COLO668 (cell line): Measurements from ENCODE around the gene FOXP4.
A peak's percentile ranks its signal among the peaks of the same experiment; 100 is the strongest.

Source experiments
- DNase-seq: peaks from one replicate; lab custom pipeline; 2025; ENCODE audit not compliant: unreplicated experiment; lab: John Stamatoyannopoulos, UW

The FOXP4 gene

DNA sequence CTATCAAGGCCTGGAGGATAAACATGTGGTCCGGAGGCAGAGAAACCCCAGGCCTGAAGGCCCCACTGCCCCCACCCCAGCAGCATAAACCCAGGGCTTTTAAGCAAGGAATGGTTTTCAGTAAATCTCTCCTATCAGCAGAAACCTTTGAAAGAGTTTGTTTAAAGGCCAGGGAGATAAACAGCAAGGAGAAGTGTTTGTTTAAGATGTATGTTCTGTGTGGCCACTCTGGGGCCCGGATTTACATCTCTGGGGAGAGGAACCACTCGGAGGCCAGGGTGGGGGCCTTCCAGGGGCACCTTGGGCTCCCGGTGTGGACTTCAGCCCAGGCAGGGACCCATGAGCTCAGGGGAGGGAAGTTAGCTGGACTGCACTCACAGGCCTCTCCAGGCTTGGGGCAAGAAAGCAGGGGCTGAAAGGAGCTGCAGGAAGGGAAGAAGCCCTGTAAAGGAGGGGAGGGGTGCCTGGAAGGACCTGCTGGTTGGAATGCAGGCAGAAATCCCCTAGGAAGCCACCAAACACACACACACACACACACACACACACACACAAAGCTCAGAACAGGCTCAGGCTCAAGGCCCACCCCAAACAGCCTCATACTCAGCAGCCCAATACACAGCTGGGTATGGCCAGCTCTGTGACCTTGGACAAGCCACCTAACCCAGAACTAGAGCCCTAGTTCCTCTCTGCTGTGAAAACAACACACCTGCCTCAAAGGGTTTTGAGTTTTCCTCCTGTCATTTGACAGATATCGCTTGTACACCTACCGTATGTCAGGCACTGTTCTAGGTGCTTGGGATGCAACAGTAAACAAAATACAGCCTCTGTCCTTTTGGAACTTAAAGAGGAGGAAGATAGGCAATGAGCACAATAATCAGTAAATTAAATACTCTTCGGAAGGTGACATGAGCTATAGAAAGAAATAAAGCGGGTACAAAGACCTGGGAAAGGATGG, 26.2 kb upstream of the FOXP4 start:
- peak; percentile 29 for DNase-seq

- no peak for DNase-seq
These were observed 23.2 kb upstream of the FOXP4 start for GRCh38 chr6:41522780-41523548.

DNA sequence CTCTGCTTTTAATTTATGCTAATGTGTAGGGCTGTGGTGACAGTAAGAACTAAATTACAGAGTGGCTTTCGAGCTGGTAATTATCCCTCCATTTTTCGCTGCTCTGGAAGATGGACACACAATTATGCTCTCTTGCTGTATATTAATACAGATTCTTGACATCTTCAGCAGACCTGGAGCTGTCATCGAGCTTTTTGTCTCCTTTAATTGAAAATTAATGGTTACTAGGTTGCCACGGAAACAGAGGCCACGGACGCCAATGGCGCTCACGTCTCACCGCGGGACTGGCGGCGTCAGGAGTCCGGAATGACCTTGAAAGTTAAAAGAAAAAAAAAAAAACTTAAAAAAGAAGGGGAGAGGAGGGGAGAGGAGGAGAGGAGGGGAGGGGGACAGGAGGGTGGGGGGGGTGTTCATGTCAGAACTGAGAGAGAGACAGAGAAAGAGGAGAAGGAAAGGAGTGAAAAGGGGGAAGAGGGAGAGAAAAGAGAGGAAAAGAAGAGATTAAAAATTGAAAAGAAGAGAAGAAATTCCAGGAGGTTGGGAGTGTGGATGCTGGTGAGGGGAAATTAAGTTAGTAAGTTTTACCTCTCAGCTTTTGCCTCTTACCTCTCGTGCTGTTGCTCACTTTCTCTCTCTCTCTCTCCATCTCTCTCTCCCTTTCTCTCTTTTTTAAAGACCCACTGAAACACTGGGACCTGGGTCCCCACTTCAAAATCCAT, 22.1 kb upstream of the FOXP4 start:
- no peak for DNase-seq

DNA sequence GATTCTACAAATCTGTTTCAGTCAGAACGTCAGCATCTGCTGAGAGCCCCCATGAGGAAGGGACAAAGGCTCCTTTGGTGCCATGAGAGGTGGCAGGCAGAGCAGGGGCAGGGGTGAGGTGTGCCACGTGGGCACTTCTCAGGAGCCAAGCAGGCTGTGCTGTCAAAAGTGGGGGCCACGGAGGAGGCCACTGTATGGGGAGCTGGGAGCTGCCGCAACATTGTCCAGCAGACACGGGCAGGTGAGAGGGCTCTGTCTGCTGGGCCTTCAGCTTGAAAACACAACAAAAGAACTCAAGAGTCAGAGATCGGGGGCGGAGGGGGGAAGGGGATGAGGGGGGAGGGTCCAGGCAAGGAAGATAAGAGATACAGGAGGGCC, 21.6 kb upstream of the FOXP4 start:
- DNase-seq = no peak

GRCh38 chr6:41527721-41528408, 18.3 kb upstream of the FOXP4 start:
- peak; percentile 62 for DNase-seq

DNA sequence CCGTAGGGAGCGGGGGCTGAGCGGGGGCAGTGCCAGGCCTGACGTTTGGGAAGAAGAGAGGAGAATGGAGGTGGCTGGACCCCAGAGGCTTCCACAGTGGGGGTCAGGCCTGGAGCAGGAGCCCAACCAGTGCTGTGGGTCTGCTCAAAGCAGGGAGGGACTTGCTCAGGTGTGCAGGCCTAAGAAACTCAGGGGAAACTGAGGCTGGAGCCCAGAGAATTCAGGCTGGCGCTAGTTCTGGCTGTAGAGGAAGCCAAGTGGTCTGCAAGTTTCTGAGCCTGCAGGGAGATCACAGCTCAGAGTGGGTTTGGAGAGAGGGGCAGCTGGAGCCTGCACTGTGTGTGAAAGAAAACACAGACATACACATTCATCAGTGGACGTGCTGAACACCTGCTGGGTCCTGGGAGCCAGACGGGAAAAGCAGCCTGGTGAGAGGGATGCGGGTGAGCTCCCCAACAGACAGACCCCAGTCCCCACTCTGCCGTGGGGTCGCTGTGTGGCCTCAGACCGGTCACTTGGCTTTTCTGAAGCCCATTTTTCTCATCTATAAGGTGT, 17.7 kb upstream of the FOXP4 start:
- peak; percentile 20 for DNase-seq

DNA sequence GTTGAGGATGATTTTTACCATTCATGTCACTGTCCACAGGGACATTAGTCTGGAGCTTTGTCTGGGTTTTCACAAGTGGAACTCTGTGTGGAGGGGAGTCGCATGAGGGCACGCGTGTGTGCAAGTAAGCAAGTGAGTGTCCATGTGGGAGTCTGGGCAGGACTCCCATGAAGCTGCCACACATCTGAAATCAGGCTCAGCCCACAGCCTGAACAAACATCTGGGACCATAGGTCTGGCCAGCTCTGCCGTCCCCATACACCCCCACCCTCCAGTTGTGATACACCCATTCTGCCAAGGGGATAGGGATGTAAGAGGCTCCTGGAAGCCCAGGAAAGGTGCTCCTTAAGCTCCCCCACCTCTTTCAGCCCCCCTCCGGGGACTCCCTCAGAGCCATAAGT, 17.1 kb upstream of the FOXP4 start:
- no peak for DNase-seq

GRCh38 chr6:41529970-41530369, 16.2 kb upstream of the FOXP4 start:
- no peak for DNase-seq

- no peak for DNase-seq
These were observed 15.7 kb upstream of the FOXP4 start for GRCh38 chr6:41530476-41530875.

DNA sequence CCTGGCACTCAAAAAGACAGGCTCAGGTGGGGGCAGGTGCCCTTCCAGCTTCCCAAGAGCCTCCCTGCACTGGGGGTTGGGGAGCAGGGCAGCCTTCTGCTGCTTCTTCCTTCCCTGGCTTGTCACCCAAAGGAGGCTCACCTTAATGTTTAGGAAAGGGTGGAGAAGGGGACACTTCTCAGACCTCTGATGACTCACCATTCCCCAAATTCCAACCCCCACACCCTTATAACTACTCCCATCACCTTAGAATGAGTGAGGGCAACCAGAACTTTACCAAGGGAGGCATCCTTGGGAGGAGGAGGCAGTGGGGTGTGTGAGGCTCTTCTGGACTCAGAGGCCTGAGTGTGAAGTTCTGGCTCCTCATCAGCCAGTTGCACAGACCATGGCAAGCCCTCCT, 15.2 kb upstream of the FOXP4 start:
- DNase-seq = peak; percentile 13

DNA sequence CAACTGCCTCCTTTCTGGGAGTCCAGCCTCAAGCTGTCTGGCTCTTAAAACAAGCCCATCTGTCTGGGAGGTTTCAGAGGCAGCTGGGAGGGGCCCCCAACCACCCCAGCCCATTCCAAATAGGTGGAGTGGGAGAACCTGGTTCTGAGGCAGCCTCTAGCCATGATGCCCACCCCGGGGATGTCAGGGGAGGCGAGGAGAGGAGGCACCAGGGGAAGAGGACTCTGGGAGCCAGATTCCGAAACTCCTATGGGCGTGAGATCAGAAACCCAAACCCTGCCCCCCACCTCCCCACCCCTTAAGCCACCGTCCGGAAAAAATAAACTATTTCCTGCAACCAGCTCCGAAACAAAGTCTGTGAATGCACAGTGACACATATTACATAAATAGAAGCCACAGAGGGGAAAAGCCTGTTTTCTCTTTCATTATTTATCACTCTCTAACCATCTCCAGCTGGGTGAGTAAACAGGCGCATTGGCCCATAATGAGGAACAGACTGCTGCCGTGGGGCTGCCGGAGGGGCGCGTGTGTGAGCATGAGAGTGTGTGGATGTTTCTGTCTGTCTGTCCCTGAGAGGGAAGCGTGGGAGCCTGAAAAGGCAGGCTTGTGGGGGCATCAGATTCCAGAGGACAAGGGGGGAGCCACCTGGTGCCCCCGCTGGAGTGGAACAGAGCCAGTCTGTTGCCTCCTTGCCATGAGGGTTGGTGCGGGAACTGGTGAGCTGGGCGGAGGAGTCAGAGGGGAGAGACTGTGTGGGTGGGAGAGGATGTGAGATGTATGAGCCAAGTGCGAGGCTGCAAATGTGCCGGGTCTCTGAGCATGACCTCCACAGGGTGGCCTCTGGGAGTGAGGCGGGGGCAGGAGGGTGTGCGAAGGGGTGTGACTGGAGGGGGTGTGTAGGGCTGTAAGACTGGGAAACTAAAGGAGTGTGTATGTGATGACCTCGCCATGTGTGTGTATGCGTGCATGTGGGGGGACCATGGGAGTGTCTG, 14.3 kb upstream of the FOXP4 start:
- peak; percentile 56 for DNase-seq

DNA sequence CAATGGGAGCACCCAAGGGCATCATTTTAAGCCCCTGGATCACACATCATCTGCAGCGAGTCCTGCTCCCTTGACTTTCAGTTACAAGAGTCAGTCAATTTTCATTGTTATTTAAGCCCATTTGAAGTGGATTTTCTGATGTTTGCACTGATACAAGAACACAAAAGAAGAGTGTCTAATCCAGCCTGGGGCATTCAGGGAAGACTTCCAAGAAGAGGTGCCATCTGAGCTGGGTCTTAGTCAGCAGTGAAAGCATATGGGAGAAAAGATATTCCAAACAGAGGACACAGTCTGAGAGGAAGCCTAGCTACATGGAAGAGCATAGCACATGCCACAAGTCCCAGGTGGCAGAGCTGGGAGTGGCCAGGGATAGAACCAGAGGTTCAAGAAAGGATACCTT, 10.4 kb upstream of the FOXP4 start:
- DNase-seq = no peak

DNA sequence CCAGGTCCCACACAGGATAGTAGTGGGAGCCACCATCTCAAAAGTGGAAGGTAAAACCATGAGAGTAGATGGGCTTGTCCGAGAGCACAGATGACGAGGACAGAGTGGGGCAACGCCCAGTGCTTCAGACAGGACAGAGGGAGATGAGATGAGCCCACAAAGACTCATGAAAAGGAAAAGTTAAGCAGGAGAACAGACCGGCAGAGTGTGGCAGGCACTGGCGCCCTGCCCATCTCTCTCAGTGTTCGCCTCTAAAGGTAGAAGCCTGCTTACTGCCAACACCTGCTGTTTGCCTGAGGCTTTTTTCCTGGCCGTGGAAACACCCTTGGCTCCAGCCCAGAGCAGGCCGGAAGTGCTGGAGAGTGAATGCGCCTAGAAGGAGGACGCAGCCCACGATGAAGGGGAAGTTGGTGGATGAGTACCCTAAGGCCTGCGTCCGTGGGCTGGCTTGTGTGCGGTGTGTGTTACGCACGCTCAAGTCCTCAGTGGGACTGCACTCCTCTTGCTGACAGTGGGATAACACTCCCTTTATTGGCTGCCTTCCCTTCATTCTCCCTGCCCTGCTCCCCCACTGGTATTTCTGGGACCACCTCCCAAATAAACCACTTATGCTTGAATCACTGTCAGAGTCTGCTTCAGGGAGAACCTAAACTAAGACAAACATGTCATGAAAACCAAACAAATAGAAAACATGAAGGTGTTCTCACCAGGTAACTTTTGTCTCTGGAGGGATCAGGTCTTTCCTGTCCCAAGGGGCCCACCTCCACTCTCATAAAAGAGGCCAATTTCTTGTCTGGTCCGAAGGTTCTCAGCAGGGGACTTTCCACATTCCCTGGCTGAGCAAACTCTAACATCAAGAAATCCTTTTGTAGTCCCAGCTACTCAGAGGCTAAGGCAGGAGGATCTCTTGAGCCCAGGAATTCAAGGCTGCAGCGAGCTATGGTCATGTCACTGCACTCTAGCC, 9.1 kb upstream of the FOXP4 start:
- DNase-seq = peak; percentile 85

- no peak for DNase-seq
These were observed 7.5 kb upstream of the FOXP4 start for GRCh38 chr6:41538556-41539182.

- no peak for DNase-seq
These were observed 7.0 kb upstream of the FOXP4 start for GRCh38 chr6:41539204-41539603.

DNA sequence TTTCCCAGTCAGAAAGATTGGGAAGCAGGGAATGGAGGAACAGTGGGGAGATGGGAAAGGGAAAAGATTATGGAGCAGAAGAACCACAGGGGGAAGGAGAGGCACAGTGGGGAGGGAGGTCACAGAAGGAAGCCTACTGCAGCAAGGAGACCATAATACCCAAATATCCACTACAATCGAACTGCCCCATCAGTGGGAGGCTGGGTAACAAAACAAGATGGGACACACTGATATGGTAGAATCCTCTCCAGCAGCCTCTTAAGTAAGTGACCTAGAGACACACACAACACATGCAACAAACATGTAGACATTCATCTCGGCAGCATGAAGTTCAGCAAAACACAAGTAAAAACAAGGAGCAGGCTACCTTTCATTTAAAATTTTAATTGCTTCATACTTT, 4.8 kb upstream of the FOXP4 start:
- no peak for DNase-seq

GRCh38 chr6:41543087-41543486, 3.1 kb upstream of the FOXP4 start:
- no peak for DNase-seq

GRCh38 chr6:41545247-41545702, 906 bp upstream of the FOXP4 start:
- DNase-seq = peak; percentile 43
